Activated CD8-positive, alpha-beta T cell treated with anti-CD3 and anti-CD28 coated beads for 36 hours (primary cell): ENCODE results near the gene CFAP99. TPM values are rescaled to one million over a fixed set of nuclear protein-coding genes. Genes with fewer than 3 reads are reported as not detected.
A peak's percentile ranks its signal among the peaks of the same experiment; 100 is the strongest.

Source experiments
- ATAC-seq: fragments of 200-7000 bp; cut with Tn5 transposase; one replicate; pipeline ENCODE4 v1.10.0; 2021; ENCODE audit warnings: mild to moderate bottlenecking, moderate library complexity
- CTCF ChIA-PET: fragments of 350-600 bp; sonication (Branson Sonifier 250); formaldehyde crosslinking; loops from one replicate; lab custom pipeline; 2021; ENCODE audit warnings: antibody characterized with exemption; lab: Charles Lee
- POLR2A ChIA-PET: fragments of 350-600 bp; sonication (Branson Sonifier 250); formaldehyde crosslinking; loops from one replicate; lab custom pipeline; 2021; ENCODE audit warnings: antibody characterized with exemption; lab: Charles Lee
- DNase-seq: peaks from one replicate; pipeline ENCODE4 v3.0.0-alpha.2; 2020
- H3K27ac Mint-ChIP-seq: one replicate; pipeline ENCODE4 v1.8.0; 2021; ENCODE audit warnings: mild to moderate bottlenecking, mixed read lengths
- H3K27me3 Mint-ChIP-seq: one replicate; pipeline ENCODE4 v1.8.0; 2021; ENCODE audit warnings: mixed read lengths
- H3K36me3 Mint-ChIP-seq: one replicate; pipeline ENCODE4 v1.8.0; 2021; ENCODE audit warnings: low read depth, mixed read lengths
- H3K4me1 Mint-ChIP-seq: one replicate; pipeline ENCODE4 v1.8.0; 2021; ENCODE audit warnings: low read depth, mixed read lengths
- H3K4me3 Mint-ChIP-seq: one replicate; pipeline ENCODE4 v1.8.0; 2021; ENCODE audit warnings: mild to moderate bottlenecking, moderate library complexity, mixed read lengths
- H3K9me3 Mint-ChIP-seq: one replicate; pipeline ENCODE4 v1.8.0; 2021; ENCODE audit warnings: mixed read lengths
- CTCF ChIP-seq: fragments of 200-600 bp; IDR thresholded peaks from one replicate; pipeline ENCODE4 v1.8.0; 2022; ENCODE audit warnings: antibody characterized with exemption, mild to moderate bottlenecking
- intact Hi-C: fragments of 100-400 bp; cut with micrococcal nuclease; formaldehyde crosslinking; loops from one replicate; pipeline ENCODE4 v1.10.0; 2022
- total RNA-seq, 2 experiments: library from RNA; stranded (reverse); gene quantifications; one replicate each; pipeline ENCODE4 v1.2.3, GENCODE V29; 2021

Gene CFAP99
- total RNA-seq, 2 experiments from 2014 or later = not detected

GRCh38 chr4:2411786-2412510 lies 6.8 kb upstream of the CFAP99 start:
- H3K9me3 Mint-ChIP-seq = no peaks in the 10 kb centered on the region
- peak; percentile 51 for DNase-seq
- peaks cover 19% of the 10 kb centered on the region for H3K27me3 Mint-ChIP-seq
- H3K4me3 Mint-ChIP-seq = peak overlapping the region; percentile 56
- TF ChIP-seq CTCF = no peak
- ChIA-PET POLR2A (interaction anchor here (0.6 to 5.0 kb wide), 15 partner anchors 10 to 402 kb away, joined by 3 to 22 read pairs (median 3); partner anchors contain the start of genes HAUS3, POLN and RNF4), CTCF (interaction anchor here (0.9 to 2.1 kb wide), 15 partner anchors 9 to 258 kb away, joined by 3 to 12 read pairs (median 4); partner anchors contain the start of gene MXD4)
- peak overlapping the region; percentile 99 for H3K27ac Mint-ChIP-seq
- intact Hi-C loops = loop anchor here (2.0 to 5.0 kb wide), 3 partner anchors 130 to 170 kb away; partner anchors contain the start of genes HAUS3, MXD4 and POLN
- no peaks in the 10 kb centered on the region for H3K36me3 Mint-ChIP-seq
- no peak for ATAC-seq
- peaks cover 60% of the 10 kb centered on the region for H3K4me1 Mint-ChIP-seq

GRCh38 chr4:2412534-2412884 lies 6.2 kb upstream of the CFAP99 start:
- ATAC-seq (peak; percentile 61), DNase-seq (peak; percentile 92)
- peaks cover 21% of the 10 kb centered on the region for H3K27me3 Mint-ChIP-seq
- H3K9me3 Mint-ChIP-seq = no peaks in the 10 kb centered on the region
- intact Hi-C loops = loop anchor here (2.0 to 5.0 kb wide), 3 partner anchors 130 to 170 kb away; partner anchors contain the start of genes HAUS3, MXD4 and POLN
- ChIA-PET CTCF (interaction anchor here (0.9 to 2.1 kb wide), 16 partner anchors 10 to 257 kb away, joined by 3 to 12 read pairs (median 4); partner anchors contain the start of genes MXD4 and RNF4), POLR2A (interaction anchor here (0.8 to 5.0 kb wide), 14 partner anchors 10 to 403 kb away, joined by 3 to 22 read pairs (median 3); partner anchors contain the start of genes HAUS3, POLN and RNF4)
- no peak for TF ChIP-seq CTCF
- H3K27ac Mint-ChIP-seq = peak overlapping the region; percentile 99
- H3K4me3 Mint-ChIP-seq = peak overlapping the region; percentile 56
- H3K4me1 Mint-ChIP-seq = peaks cover 58% of the 10 kb centered on the region
- no peaks in the 10 kb centered on the region for H3K36me3 Mint-ChIP-seq

GRCh38 chr4:2412885-2413716 lies 5.7 kb upstream of the CFAP99 start:
- H3K4me3 Mint-ChIP-seq = peak overlapping the region; percentile 56
- DNase-seq (peak; percentile 96), ATAC-seq (peak; percentile 86)
- peaks cover 58% of the 10 kb centered on the region for H3K4me1 Mint-ChIP-seq
- POLR2A ChIA-PET = interaction anchor here (0.6 to 5.0 kb wide), 18 partner anchors 11 to 551 kb away, joined by 3 to 22 read pairs (median 3); partner anchors contain the start of genes HAUS3, POLN and RNF4
- peaks cover 26% of the 10 kb centered on the region for H3K27me3 Mint-ChIP-seq
- intact Hi-C loops = loop anchor here (2.0 to 5.0 kb wide), 3 partner anchors 131 to 171 kb away; partner anchors contain the start of genes HAUS3, MXD4 and POLN
- peak overlapping the region; percentile 99 for H3K27ac Mint-ChIP-seq
- CTCF ChIA-PET = interaction anchor here (1.0 to 2.1 kb wide), 13 partner anchors 11 to 257 kb away, joined by 3 to 12 read pairs (median 5); partner anchors contain the start of gene RNF4
- no peaks in the 10 kb centered on the region for H3K36me3 Mint-ChIP-seq
- TF ChIP-seq CTCF = no peak
- H3K9me3 Mint-ChIP-seq = no peaks in the 10 kb centered on the region

- intact Hi-C loops = loop anchor here (2.0 to 5.0 kb wide), 3 partner anchors 132 to 172 kb away; partner anchors contain the start of genes HAUS3, MXD4 and POLN
- Mint-ChIP-seq H3K27ac (peak overlapping the region; percentile 99), H3K4me3 (peak overlapping the region; percentile 56), H3K27me3 (peaks cover 26% of the 10 kb centered on the region), H3K4me1 (peaks cover 59% of the 10 kb centered on the region), H3K36me3 (no peaks in the 10 kb centered on the region), H3K9me3 (no peaks in the 10 kb centered on the region)
- ATAC-seq (no peak), DNase-seq (peak; percentile 51)
- no peak for TF ChIP-seq CTCF
- CTCF ChIA-PET = interaction anchor here (1.1 to 2.2 kb wide), 4 partner anchors 28 to 194 kb away, joined by 3 to 10 read pairs (median 7); partner anchors contain the start of gene RNF4
- POLR2A ChIA-PET = interaction anchor here (0.6 to 5.0 kb wide), 9 partner anchors 12 to 550 kb away, joined by 3 to 22 read pairs (median 4); partner anchors contain the start of gene RNF4
Measured at GRCh38 chr4:2413821-2414610, 4.7 kb upstream of the CFAP99 start.
